ENCODE measurements around the gene CD300E. TPM values are rescaled to one million over a fixed set of nuclear protein-coding genes. Genes with fewer than 3 reads are reported as not detected.

Gene CD300E
- total RNA-seq, 1 experiment from 2014 or later, result not detected

DNA sequence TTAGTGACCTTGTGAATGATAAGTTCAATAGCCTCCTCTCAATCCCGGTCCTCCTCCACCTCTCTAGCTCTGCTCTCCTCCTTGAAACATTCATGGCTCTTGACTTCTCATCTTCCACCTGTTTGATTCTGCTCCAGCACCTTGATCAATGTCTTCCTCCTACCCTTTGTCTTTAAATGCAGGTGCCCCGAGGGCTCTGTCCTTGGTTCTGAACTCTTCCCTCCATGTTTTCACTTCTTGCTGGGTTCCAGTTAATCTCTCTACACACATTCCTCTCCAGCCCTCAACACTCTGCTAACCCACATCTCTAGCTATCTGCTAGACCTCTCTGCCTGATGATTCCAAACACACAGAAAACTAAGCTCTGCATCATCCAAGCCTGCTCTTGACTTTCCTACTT is 13.4 kb downstream of the CD300E start:
- no peak for DNase-seq
- no peaks in the 10 kb centered on the region for H3K36me3 ChIP-seq
- H3K4me3 ChIP-seq, result no peak overlapping the region
- H3K27me3 ChIP-seq, result peaks cover 15% of the 10 kb centered on the region
- no peaks in the 10 kb centered on the region for H3K9me3 ChIP-seq

- no peak for DNase-seq
- H3K27me3 ChIP-seq, result peaks cover 13% of the 10 kb centered on the region
- no peaks in the 10 kb centered on the region for H3K36me3 ChIP-seq
- no peak overlapping the region for H3K4me3 ChIP-seq
- H3K9me3 ChIP-seq, result no peaks in the 10 kb centered on the region
These were observed 15.0 kb downstream of the CD300E start for GRCh38 chr17:74608511-74608910.

GRCh38 chr17:74607221-74607620 is 16.3 kb downstream of the CD300E start:
- no peak for DNase-seq
- H3K9me3 ChIP-seq, result no peaks in the 10 kb centered on the region
- H3K4me3 ChIP-seq, result no peak overlapping the region
- no peaks in the 10 kb centered on the region for H3K36me3 ChIP-seq
- peaks cover 9% of the 10 kb centered on the region for H3K27me3 ChIP-seq

DNA sequence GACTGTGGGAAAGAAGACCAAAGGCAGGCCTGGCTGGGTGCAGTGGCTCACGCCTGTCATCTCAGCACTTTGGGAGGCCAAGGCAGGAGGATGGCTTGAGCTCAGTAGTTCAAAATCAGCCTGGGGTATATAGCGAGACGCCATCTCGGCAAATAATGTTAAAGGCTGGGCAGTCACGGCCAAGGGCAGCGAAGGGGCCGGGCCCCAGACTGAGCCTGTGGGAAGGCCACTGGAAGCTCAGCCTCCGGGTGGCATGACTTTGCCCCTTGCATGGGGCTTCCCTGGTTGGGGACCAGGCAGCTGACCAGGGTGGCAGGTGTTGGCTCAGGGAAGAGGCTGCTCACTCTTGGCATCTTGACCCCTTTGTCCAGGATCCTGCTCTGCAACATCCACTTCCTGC is 17.5 kb downstream of the CD300E start:
- Histone ChIP-seq H3K27me3 (peaks cover 6% of the 10 kb centered on the region), H3K36me3 (no peaks in the 10 kb centered on the region), H3K9me3 (no peaks in the 10 kb centered on the region), H3K4me3 (no peak overlapping the region)
- DNase-seq, result no peak

GRCh38 chr17:74605361-74605760 is 18.2 kb downstream of the CD300E start:
- DNase-seq, result peak; percentile 95
- H3K4me3 ChIP-seq, result no peak overlapping the region
- H3K9me3 ChIP-seq, result no peaks in the 10 kb centered on the region
- H3K27me3 ChIP-seq, result peaks cover 2% of the 10 kb centered on the region; the same call in 1 of the 2 replicates
- H3K36me3 ChIP-seq, result no peaks in the 10 kb centered on the region

- Histone ChIP-seq H3K9me3 (no peaks in the 10 kb centered on the region), H3K36me3 (no peaks in the 10 kb centered on the region), H3K27me3 (peaks cover 2% of the 10 kb centered on the region; the same call in 1 of the 2 replicates), H3K4me3 (no peak overlapping the region)
- DNase-seq, result no peak
These were observed 18.8 kb downstream of the CD300E start for GRCh38 chr17:74604761-74605160.

GRCh38 chr17:74604200-74604599 is 19.3 kb downstream of the CD300E start:
- H3K4me3 ChIP-seq, result no peak overlapping the region
- H3K27me3 ChIP-seq, result peaks cover 2% of the 10 kb centered on the region; the same call in 1 of the 2 replicates
- no peaks in the 10 kb centered on the region for H3K36me3 ChIP-seq
- DNase-seq, result no peak
- no peaks in the 10 kb centered on the region for H3K9me3 ChIP-seq

DNA sequence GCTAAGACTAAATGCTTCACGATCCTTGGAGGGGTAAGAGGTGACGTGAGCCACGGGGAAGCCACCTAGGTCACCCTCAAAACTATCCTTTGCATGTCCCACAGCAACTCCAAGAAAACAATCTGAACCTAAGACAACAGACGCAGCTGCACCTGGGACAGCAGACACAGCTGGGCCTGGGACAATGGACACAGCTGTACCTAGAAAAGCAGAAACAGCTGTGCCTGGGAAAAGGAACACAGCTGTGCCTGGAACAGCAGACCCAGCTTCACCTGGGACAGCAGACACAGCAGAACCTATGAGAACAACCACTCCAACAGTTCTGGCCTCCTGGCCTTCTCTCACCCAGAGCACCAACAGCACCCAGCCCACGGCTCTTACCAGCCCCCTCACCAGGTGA is 19.8 kb downstream of the CD300E start:
- H3K36me3 ChIP-seq, result no peaks in the 10 kb centered on the region
- H3K4me3 ChIP-seq, result no peak overlapping the region
- peaks cover 2% of the 10 kb centered on the region; the same call in 1 of the 2 replicates for H3K27me3 ChIP-seq
- no peak for DNase-seq
- no peaks in the 10 kb centered on the region for H3K9me3 ChIP-seq

DNA sequence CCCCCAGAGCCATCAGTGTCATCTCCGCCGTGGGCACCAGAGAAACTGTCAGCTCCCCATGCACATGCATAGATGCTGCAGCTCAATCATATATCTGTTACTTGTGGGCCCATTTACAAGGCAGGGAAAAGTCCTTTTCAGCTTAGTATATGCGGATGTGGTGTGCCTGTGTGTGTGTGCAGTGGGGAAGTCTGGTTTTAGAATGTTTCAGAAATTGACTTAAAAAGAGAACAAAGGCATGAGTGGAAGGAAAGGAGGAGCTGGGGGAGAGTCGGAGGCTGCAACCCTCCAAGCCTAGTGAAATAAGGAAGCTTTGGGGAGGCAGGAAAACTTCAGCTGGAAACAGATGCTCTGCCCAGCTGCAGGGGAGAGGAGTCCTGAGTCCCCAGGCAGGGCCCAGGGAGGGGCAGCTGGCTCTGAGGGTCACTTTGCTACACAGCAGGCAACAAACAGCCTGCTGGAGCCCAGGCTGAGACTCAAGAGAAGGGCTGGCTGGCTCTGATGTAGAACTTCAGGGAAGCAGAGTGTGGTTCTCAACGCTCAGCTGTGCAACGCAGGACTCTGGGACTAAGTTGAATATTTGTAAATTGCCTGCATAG is 20.4 kb downstream of the CD300E start:
- H3K36me3 ChIP-seq, result no peaks in the 10 kb centered on the region
- no peaks in the 10 kb centered on the region for H3K9me3 ChIP-seq
- no peak overlapping the region for H3K4me3 ChIP-seq
- no peaks in the 10 kb centered on the region; the same call in 1 of the 2 replicates for H3K27me3 ChIP-seq
- no peak for DNase-seq

GRCh38 chr17:74601944-74602572 is 21.5 kb downstream of the CD300E start:
- no peaks in the 10 kb centered on the region for H3K9me3 ChIP-seq
- H3K27me3 ChIP-seq, result no peaks in the 10 kb centered on the region; the same call in 1 of the 2 replicates
- no peaks in the 10 kb centered on the region for H3K36me3 ChIP-seq
- H3K4me3 ChIP-seq, result no peak overlapping the region
- DNase-seq, result peak; percentile 34

DNA sequence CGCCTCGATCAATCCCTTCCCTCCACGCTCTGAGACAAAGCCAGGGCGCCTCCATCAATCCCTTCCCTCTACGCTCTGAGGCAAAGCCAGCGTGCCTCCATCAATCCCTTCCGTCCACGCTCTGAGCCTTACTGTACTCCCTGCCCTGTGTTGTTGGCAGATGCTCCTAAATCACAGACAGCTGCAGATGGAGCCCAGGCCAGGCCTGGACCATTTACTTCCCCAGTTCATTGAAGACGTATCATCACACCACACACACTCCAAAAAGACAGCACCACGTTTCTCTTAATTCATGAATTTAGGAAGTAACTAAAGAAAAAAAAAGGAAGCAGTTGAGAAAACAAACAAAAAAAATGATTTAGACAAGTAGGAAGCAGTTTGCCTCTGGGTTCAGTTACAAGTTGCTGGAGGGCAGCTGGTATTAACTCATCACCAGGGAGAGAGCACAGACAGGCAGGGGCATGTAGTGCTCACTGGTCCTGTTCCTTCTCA is 24.0 kb downstream of the CD300E start:
- Histone ChIP-seq H3K4me3 (no peak overlapping the region), H3K9me3 (no peaks in the 10 kb centered on the region), H3K36me3 (no peaks in the 10 kb centered on the region), H3K27me3 (peaks cover 4% of the 10 kb centered on the region; the same call in 1 of the 2 replicates)
- DNase-seq, result no peak

- H3K36me3 ChIP-seq, result no peaks in the 10 kb centered on the region
- H3K27me3 ChIP-seq, result peaks cover 7% of the 10 kb centered on the region
- no peaks in the 10 kb centered on the region for H3K9me3 ChIP-seq
- DNase-seq, result no peak
- no peak overlapping the region for H3K4me3 ChIP-seq
These were observed 24.5 kb downstream of the CD300E start for GRCh38 chr17:74599023-74599399.

DNA sequence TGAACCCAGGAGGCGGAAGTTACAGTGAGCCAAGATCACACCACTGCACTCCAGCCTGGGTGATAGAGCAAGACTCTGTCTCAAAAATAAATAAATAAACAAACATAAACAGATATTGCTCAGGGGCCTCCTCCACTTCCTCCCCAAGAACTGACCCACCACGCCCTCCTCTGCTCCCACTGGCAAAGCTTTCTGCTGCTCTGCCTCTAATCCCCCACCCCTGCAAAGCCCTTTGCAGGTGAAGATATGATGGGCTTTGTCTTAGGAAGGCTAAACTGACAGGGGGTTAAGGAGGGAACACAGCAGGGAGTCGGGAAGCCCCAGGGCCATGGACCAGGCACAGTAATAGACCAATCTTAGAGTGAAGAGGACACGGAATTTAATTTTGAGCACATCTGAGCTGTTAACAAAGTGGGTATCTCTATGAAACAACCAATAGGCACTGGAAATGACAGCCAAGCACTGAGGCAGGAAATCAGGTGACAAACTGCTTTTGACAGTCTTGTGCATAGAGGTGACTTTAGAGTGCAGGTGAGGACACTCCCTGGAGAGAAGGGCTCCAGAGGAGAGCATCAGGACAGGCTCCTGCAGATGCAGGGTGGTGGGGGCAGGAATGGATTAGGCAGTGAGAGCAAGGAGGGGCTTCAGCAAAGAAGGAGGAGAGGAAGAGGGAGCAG is 25.1 kb downstream of the CD300E start:
- no peak for DNase-seq
- H3K4me3 ChIP-seq, result no peak overlapping the region
- H3K9me3 ChIP-seq, result no peaks in the 10 kb centered on the region
- peaks cover 11% of the 10 kb centered on the region for H3K27me3 ChIP-seq
- H3K36me3 ChIP-seq, result no peaks in the 10 kb centered on the region

DNA sequence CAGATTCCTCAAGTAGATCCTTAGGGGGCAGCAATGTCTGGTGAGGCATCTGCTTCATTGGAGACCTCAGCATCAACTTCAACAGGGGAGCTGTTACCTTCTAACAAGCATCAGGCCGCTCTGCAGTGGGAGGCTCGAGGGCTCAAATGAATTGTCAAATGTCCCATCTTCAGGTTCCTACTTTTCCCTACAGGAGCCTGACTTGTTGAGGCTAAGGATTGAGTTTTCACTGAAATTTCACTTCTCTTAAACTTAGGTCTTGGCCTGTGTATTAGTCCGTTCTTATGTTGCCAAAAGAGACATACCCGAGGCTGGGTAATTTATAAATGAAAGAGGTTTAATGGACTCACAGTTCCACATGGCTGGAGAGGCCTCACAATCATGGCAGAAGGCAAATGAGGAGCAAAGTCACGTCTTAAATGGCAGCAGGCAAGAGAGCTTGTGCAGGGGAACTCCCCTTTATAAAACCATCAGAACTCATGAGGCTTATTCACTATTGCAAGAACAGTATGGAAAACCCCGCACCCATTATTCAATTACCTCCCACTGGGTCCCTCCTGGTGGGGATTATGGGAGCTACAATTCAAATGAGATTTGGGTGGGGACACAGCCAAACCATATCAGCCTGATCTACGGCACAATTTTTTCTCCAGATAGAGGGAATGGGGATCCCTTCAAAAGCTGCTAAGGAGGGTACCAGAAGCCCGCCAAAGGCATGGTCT is 26.3 kb downstream of the CD300E start:
- Histone ChIP-seq H3K4me3 (no peak overlapping the region), H3K9me3 (no peaks in the 10 kb centered on the region), H3K36me3 (no peaks in the 10 kb centered on the region), H3K27me3 (peaks cover 13% of the 10 kb centered on the region; the same call in 1 of the 2 replicates)
- DNase-seq, result no peak

DNA sequence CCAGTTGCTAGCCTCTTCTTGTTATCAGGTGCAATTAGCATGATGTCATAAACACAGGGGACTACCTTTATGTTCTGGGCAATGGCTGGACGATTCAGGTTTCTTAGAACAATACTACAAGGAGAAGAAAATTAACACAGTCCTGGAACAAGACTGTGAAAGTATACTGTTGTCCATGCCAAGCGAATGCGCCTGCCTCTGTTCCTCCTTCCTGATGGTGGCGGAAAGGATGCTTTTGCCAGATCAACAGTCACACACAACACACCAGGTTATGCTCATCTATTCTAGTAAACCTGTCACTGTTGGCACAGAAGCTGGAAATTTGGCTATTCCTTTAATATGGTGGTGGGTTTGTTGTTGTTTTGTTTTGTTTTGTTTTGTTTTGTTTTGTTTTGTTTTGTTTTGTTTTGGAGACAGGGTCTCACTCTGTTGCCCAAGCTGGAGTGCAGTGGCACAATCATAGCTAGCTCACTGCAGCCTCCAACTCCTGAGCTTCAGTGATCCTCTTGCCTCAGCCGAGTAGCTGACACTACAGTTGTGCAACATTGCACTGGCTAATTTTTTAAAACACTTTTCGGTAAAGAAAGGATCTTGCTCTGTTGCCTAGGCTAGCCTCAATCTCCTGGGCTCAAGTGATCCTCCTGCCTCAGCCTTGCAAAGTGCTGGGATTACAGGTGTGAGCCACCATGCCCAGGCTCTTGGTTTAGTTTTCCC is 28.3 kb downstream of the CD300E start:
- DNase-seq, result no peak
- Histone ChIP-seq H3K9me3 (no peaks in the 10 kb centered on the region), H3K4me3 (no peak overlapping the region), H3K36me3 (no peaks in the 10 kb centered on the region), H3K27me3 (peaks cover 18% of the 10 kb centered on the region; the same call in 1 of the 2 replicates)

Measured in MG63 (cell line).